GM18909 (cell line): ENCODE measurements around the gene TFCP2L1.
"Not testable (repeated sequence)": the region's sequence is repeated elsewhere in the genome, so short reads cannot be mapped to it uniquely, and the experiment has no call there.

Experiments
- ATAC-seq: cut with Tn5 transposase; IDR thresholded peaks from one replicate; pipeline ENCODE4 v1.9.1; 2021; ENCODE audit warnings: mild to moderate bottlenecking; ENCODE audit not compliant: unreplicated experiment, poor library complexity

The TFCP2L1 gene

DNA sequence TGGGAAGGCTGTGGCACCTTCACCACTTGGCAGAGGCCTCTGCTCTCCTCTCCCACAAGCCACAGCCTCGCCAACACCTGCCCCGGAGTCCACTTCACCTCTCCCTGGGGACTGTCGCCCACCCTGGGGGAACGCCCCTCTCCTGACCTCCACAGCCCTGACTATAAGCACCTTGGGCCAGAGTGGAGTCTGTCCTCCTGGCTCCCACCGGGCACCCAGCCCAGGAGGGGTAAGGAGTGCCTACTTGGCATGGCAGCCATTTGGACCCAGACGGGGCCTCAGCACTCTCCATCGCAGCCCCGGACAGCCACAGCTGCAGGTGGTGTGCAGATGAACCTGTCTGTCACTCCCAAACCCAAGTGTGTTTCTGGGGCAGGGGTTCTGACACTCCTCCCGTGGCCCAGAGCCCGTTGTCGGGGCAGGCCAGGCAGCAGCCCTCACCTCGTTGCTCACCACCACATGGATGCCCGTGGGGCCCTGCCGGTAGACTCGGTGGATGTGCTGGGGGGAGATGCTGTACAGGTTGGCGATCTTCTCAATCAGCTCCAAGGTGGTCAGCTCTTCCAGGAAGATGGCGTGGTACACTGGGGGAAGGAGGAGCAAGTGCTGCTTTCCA, 53.5 kb downstream of the TFCP2L1 start:
- ATAC-seq, result no peak

DNA sequence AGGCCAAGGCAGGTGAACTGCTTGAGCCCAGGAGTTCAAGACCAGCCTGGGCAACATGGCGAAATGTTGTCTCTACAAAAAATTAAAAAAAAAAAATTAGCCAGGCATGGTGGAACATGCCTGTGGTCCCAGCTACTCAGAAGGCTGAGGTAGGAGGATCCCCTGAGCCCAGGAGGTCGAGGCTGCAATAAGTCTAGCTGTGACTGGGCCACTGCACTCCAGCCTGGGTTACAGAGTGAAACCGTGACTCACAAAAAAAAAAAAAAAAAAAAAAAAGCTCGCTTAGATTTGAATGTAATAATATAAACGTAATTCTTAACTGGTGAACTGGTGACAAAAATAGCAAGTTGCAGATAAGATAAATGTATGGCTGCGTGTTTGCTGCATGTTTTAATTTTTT, 56.5 kb downstream of the TFCP2L1 start:
- no peak for ATAC-seq

DNA sequence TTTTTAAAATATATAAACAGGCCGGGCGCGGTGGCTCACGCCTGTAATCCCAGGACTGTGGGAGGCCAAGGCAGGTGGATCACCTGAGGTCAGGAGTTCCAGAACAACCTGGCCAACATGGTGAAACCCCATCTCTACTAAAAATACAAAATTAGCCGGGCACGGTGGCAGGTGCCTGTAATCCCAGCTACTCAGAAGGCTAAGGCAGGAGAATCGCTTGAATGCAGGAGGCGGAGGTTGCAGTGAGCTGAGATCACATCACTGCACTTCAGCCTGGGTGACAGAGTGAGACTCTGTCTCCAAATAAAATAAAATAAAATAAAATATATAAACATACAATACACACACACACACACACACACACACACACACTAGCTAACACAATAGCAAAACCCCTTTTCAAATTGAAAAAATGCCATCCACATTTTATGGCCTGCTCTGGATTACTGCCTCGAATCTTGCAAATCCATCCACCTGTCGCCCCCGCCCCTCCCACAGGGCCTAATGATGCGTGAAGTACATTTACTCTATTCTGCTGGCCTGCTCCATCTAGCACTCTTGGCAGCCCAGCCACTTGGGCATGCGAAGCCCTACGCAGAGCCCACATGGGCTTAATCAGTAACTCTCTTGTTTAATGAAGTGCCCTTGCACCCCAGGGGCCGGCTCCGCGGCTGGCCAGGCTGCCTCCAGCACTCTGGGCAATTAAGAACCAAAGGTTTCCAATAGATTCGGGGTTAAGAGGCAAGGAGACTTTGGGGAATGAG, 57.4 kb downstream of the TFCP2L1 start:
- not testable (repeated sequence) for ATAC-seq

DNA sequence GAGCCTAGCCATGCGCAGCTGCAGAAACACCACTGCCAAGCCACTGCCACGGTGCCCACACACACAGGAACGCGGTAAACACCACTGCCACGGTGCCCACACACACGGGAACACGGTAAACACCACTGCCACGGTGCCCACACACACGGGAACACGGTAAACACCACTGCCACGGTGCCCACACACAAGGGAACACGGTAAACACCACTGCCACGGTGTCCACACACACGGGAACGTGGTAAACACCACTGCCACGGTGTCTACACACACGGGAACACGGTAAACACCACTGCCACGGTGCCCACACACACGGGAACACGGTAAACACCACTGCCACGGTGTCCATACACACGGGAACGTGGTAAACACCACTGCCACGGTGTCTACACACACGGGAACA, 59.3 kb downstream of the TFCP2L1 start:
- not testable (repeated sequence) for ATAC-seq

DNA sequence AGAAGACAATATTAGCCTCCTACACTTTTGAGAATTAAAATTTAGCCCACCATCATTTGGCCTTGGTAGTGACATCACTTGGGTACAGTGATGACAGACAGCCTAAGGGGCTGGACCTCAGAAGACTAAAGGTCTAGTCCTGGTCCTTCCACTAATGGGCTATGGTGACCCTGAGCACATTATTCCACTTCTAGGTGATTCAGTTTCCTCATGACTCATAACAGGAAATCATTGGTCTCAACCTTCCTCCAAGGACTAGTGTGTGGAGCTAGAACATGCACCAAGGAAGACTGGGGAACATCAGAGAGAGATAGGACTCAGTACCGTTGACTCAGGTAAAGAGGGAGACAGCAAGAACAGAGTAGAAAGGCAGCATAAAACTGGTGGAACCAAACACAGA, 64.0 kb downstream of the TFCP2L1 start:
- ATAC-seq, result no peak

DNA sequence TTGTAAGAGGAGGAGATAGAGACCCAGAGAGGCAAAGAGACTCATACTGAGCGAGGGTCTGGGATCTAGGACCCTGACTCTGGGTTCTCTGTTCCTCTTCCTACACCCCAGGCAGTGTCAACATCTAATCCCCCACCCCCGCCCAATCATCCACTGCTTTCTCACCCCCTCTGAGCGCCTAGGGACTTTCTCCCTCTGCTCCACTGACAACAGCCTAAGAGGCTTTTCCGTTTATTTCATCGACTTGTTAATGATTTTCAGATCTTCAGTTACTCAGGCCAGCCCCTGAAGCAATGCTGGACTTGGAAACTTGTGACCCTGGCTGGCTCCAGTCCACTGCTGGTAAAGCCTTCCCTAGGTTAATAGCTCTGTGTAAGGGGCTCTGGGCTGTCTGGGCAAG, 65.1 kb downstream of the TFCP2L1 start:
- no peak for ATAC-seq

DNA sequence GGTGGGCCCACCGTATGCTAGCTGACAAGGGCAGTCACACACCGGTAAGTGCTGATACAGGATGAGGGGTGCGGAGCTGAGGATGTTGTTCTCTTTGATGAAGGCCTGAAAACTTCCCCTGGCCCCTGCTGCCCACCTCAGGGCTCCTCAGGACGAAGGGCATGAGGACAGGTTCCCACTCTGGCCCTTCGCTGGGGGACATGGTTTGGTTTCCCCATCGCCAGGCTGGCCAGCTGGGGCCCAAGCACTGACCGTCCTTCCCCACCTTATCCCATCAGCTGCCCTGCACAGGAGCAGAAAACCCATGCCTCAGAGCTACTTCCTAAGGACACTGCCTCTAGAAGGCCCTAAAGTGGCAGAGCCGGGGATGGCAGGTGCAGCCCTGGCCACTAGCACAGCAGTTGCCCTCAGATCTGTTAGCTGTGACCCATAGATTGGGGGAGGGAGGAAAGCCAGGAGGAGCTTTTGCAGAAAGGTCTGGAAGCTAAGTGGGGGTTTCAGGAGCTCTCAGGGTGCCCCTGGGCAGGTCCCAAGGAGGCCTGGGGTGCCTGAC, 66.5 kb downstream of the TFCP2L1 start:
- ATAC-seq, result no peak

DNA sequence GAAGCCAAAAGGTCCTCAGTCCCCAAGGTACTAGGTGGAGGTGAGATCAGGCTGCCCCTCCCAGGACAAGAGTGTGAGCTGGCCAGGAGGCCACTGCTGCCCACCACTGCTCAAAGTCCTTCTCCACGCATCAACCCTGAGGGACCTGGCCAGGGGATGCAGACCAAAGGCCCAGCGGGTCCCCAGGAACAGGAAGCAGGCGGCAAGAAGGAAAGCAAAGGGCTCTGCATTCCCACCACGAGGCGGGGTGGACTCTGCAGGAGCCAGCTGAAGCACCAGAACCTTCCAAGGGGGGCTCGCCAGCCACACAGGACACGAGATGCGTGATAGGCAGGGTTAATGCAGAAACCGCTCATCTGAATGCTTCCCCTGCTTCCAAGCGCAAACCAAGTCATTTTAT, 67.4 kb downstream of the TFCP2L1 start:
- no peak for ATAC-seq

DNA sequence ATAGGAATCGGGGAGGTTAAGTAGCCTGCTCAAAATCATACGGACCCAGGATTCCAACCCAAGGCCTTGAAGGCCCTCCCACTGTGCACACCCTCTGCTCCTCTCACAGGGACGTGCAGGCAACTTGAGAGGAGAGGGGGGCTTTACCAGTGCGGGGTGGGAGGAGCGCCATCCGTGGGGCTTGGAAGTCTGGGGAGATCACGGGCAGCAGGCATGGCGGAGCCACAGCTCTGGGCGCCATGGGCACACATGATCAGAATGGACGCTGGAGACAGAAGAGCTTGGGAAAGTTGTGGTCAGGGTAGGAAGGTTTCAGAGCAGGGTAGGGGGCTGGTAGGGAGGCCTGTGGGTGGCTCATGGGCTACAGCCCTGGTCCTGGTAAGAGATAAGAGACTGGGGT, 70.7 kb downstream of the TFCP2L1 start:
- no peak for ATAC-seq

DNA sequence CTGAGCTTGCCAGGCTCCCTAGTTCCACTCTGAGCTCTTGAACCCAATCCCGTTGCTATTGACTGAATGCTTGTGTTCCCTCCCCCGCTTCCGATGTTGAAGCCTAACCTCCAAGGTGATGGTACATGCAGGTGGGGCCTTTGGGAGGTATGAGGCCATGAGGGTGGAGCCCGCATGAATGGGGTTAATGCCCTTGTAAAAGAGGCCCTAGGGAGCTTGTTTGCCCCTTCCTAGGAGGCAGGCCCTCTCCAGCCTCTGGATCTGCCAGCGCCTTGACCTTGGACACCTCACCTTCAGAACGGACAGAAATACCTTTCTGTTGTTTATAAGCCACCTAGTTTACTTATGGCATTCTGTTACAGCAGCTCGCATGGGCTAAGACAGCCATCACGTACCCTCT, 71.6 kb downstream of the TFCP2L1 start:
- no peak for ATAC-seq

DNA sequence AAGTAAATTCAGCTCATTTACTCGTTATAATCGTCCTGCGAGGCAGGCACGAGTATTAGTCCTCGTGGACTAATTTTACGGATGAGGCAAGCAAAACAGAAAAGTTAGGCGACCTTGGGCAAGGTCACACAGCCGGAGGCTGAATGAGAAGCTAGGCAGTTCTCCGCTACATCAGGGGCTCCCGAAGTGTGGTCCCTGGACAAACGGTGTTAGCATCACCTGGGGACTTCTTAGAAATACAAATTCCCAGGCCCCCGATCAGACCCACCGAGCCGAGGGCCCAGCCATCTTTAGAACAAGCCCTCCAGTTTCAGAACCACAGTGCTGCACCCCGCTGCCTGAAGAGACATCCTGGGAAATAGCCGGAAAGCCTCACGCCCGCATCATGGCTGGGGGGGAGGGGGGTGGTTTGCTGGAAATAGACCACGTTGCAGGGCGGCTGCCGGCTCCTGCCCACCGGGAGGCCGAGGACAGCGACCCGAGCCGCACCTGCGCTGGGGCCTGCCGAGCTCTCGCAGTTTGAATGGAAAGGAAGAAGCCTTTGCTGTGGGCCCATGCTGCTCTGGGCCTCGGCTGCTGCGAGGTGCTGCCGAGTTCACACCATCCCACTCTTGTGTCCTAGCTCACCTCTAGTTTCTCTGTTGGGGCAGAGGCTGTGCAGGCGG, 72.2 kb downstream of the TFCP2L1 start:
- no peak for ATAC-seq

DNA sequence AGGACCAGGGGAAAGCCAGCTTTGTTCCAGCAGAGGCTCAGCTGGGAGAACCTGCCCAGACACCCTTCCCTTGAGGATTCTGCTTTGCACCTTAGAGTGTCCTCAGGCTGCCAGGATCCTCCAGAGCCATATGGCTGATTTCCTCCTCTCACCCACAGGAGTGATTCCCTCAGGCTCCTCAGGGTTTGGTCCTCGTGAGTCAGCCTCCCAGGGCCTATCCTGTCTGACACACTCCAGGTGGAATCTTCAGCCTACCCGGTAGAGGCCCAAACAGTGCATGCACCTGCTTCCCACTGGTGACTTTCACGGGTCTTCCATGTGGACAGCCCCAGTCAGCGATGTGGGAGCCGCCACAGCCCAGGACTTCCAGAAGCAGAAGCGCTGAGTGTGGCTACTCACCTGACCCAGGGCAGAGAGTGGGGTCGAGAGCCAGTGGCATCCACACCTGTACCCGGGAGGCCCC, 73.3 kb downstream of the TFCP2L1 start:
- no peak for ATAC-seq

DNA sequence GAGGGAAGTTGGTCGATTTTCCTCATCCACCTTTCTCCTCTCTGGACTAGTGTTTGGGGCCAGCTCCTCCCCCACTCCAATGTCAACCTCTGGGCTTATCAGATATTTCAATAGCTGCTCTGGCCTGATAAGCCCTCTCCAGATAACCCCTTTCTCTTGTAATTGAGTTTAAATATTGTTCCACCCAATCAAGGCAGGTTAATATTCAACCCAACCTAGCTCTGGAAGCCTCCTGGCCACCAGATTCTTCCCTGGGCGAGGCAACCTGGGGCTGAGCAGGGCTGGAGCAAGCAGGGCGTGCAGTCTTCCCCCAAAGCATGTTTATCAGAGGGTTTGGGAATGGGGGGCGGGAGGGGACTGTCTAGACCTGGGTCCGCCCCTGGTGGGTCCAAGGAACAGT, 73.8 kb downstream of the TFCP2L1 start:
- no peak for ATAC-seq

DNA sequence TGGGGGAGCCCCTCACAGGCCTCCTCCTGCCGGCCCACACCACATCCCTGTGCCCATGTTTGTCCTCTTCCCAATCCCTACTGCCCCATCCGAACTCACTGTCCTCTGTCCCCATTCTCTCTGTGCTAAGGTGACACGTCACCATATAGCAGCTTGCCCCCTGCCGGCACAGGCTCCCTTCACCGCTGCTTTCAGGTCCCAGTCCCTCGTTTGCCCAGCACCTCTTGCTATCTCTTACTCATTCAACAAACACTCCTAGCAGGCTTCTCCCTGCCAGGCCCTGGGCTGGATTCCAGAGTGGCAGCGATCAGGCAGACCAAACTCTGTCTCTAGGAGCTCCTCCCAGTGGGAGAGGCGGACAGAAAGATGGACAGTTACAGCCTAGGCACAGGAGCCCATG, 74.3 kb downstream of the TFCP2L1 start:
- ATAC-seq, result no peak

DNA sequence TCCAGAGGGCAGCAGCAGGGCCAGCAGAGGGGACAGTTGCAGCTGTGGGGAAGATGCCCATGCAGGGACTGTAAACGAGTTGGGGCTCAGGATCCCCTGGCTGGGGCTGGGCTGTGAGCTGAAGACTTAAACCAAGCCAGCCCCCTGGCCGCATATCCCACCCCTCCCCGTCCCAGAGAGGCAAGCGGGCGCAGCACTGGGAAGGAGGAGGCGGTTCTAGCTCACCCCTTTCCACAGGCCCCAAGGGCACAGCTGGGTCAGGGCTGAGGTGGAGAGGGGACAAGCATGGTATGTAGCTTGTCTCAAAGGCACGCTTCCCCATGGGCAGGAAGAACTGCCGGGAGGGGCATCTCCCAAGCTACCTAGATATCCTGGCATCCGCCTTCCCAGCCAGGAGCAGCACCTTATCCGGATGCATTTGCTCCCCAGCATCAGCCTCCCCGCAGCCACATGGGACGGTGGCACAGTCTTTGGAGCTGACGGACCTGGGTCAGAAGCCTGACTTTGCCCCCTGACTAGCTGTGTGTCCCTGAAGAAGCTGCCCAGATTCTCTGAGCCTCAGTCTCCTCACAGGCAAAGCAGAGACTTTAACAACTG, 75.9 kb downstream of the TFCP2L1 start:
- no peak for ATAC-seq

DNA sequence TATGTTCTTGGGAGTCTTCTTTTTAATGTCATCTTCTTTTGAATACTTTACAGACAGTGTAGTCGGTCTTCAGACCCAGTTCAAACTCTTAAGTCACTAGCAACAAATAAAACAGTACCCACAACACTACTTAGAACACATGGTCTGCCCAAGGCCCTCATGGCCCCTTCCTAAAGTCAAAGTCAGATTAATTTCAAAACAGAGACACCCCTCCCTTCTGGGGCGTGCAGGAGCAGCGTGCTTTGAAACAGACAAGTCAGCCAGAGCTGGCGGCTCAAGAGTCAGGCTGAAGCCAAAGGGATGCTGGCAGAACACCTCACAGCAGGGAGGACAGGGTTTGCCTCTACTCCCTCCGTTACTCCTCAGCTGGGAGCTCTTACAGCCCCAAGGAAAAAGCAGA, 77.5 kb downstream of the TFCP2L1 start:
- no peak for ATAC-seq

DNA sequence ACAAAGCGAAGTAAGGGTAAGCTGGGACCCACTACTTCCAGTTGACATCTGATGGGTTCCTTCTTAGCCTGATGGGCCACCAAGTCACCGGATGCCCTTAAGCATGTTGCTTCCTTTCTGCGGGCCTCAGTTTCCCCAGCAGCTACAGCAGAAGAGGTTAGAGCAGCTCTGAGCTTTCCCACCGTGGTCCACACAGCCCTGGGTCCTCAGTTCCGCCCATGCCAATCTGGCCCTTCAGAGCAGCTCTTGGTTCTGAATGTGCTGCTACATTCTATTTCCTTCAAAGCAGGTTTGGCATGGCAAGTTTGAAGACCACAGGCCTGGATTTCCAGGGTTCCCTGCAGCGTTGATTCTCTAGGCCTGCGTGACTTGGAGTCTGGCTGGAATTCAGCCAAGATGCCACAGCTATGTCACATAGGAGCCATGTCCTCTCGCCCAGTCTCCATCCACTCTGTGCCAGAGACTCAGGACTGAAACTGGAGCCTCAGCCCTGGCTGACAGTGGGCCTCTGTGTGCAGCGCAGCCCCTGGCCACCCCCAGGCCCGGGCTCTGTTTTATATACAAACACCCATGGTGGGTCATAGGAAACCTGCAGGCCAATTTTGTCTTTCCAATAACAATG, 79.6 kb downstream of the TFCP2L1 start:
- ATAC-seq, result no peak

DNA sequence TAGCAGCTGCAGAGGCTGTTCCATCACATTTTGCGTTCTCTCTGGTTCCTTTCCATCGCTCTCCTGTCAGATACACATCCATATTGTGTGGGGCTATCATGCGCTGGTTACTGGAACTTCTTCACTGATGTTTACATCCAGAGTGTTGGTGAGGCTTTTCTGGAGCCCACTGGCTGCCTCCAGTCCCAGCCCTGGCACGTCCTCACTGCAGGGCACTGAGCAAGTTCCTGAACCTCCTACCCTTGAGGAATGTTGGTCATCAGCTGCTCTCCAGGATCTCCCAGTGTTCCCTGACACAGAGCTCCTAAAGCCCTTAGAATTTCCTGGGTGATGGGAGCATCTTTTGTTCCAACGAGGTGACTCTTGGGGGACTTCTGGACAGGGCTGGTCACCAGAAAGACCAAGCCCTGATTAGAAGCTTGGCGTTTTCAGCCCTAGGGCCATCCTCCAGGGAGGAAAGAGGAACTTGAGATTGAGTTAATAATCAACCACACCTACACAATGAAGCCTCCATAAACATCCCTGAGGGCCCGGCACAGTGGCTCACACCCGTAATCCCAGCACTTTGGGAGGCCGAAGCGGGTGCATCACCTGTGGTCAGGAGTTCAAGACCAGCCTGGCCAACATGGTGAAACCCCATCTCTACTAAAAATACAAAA, 81.3 kb downstream of the TFCP2L1 start:
- ATAC-seq, result no peak

DNA sequence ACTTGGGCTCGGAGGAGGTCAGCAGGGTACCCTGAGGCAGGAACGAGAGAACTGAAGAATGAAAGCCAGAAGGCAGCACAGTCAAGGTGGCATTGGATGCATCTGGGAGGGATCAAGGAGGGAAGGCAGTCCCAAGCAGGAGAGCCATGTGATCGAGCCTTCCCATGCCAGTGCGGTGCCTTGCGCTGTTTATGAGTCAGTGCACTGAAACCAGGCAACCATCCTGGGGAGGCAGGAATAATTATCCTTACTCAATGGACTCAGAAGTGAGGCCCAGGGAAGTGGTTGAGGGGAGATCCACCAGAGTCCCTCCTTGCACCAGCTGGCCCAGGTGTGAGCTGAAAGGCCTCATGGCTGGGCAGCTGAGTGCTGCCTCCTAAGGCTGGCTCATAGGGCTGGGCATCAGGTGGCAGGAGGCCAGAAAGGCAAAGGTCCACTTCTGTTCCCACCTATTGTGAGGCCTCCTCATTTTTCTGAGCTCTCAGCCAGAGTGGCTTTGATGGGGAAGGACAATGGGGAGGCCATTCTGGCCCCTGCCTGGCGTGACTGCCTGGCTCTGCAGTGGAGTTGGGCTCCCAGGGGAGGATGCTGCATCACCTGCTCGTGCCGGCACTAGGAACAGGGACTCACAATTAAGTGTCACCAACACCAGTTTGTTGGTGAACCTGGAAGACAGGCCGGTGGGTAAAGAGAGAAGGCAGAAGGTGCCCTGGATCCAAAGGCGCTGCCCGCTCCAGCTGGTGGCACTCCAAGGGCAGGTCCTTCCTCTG, 82.3 kb downstream of the TFCP2L1 start:
- no peak for ATAC-seq
